A549 treated with DMSO at 1 μM for 4 hours (cell line): ENCODE data around the gene GSG1L. TPM values are rescaled to one million over a fixed set of nuclear protein-coding genes. Genes with fewer than 3 reads are reported as not detected.

Source experiments
- total RNA-seq: library from RNA; stranded (reverse); fragments of 200-300 nt; extraction: Qiagen RNA extraction; gene quantifications from 5 replicates; pipeline ENCODE4 v1.2.3, GENCODE V29; 2022; ENCODE audit warnings: low read depth

Gene GSG1L
- total RNA-seq: not detected in 5 replicates

GRCh38 chr16:28063591-28064061 is at the start of gene GSG1L:
TSS of gene GSG1L (minus strand) at chr16:28063714. CDS start at chr16:28063424, 290 bp downstream.

Other genes with a start within 250 kb of the GSG1L start
- 80.9 to 105 TPM (median 99.3 TPM) in 5 replicates for gene XPO6, start 148.3 kb upstream of the GSG1L start, total RNA-seq
- 0.13 to 0.36 TPM (median 0.32 TPM) in 5 replicates for gene SBK1, start 228.8 kb upstream of the GSG1L start, total RNA-seq